Stomach (tissue), 9 donors: ENCODE results near the gene EIF1. TPM values are rescaled to one million over a fixed set of nuclear protein-coding genes. Genes with fewer than 3 reads are reported as not detected.

Experiments used
- DNase-seq, 2 donors: peaks; one replicate each; pipeline versions ENCODE4 v3.0.0 to v3.0.0-alpha.2; 2013 to 2019
- H3K27ac ChIP-seq, 5 donors: fragments of 200-600 bp in 4 of 5; sonication (generic) in 4 of 5; one replicate each; pipeline ENCODE4 v1.5.1; 2013 to 2019; ENCODE audit warnings: mild to moderate bottlenecking in 1 of 5, moderate library complexity in 1 of 5
- H3K27me3 ChIP-seq, 3 donors: fragments of 200-600 bp; sonication (generic); one replicate each; pipeline ENCODE4 v1.5.1; 2017 to 2019; ENCODE audit warnings: mixed run types in 1 of 3
- H3K36me3 ChIP-seq, 4 donors: fragments of 200-600 bp; sonication (generic); 1 replicate in 3 of 4; 2 replicates in 1 of 4; pipeline ENCODE4 v1.5.1; 2016 to 2019
- H3K4me1 ChIP-seq, 4 donors: fragments of 200-600 bp; sonication (generic); one replicate each; pipeline ENCODE4 v1.5.1; 2016 to 2019
- H3K4me3 ChIP-seq, 4 donors: fragments of 200-600 bp; sonication (generic) in 3 of 4; one replicate each; pipeline ENCODE4 v1.5.1; 2016 to 2019; ENCODE audit warnings: mild to moderate bottlenecking in 1 of 4
- H3K9me3 ChIP-seq, 4 donors: fragments of 200-600 bp; sonication (generic); one replicate each; pipeline ENCODE4 v1.5.1; 2016 to 2019
- CTCF ChIP-seq, 7 experiments: fragments of 450-650 bp in 4 of 7; fragments of 200-600 bp in 3 of 7; sonication (generic) in 3 of 7; IDR thresholded peaks; one replicate each; pipeline ENCODE4 v1.5.1; 2016 to 2019; ENCODE audit warnings: antibody characterized with exemption in 7 of 7, control low read depth in 2 of 7, mild to moderate bottlenecking in 1 of 7
- EP300 ChIP-seq: sonication (generic); formaldehyde crosslinking; IDR thresholded peaks from one replicate; pipeline ENCODE4 v1.6.1; 2017; ENCODE audit warnings: antibody characterized with exemption
- POLR2A ChIP-seq, 4 donors: fragments of 450-650 bp; IDR thresholded peaks; one replicate each; pipeline ENCODE4 v1.6.1; 2016; ENCODE audit warnings: antibody characterized with exemption in 4 of 4, control low read depth in 2 of 4, mild to moderate bottlenecking in 1 of 4, moderate library complexity in 1 of 4
- POLR2AphosphoS5 ChIP-seq, 3 donors: sonication (generic); formaldehyde crosslinking; IDR thresholded peaks; one replicate each; pipeline ENCODE4 v1.6.1; 2016; ENCODE audit warnings: antibody characterized with exemption in 3 of 3
- WGBS, 5 donors: extraction: QIAGEN DNeasy Blood & Tissue Kit in 3 of 5; methylation state at CpG; one replicate each; pipeline versions ENCODE4 v1.1.5 to v1.1.7; 2013 to 2018; 5-methylcytosine and 5-hydroxymethylcytosine counted together
- intact Hi-C: fragments of 100-400 bp; cut with DNase I; formaldehyde crosslinking; loops from one replicate; pipeline ENCODE4 v1.15.1; 2023; ENCODE audit warnings: low total_unique reads
- polyA plus RNA-seq, 3 donors: library from polyadenylated mRNA; stranded (reverse); fragments of 200-250 nt; gene quantifications; one replicate each; pipeline ENCODE4 v1.2.3, GENCODE V29; 2013
- total RNA-seq, 5 donors: library from RNA; depleted of rRNA; stranded (reverse); fragments of >200 nt; gene quantifications; one replicate each; pipeline versions ENCODE4 v1.1.0 to v1.2.3, GENCODE V29; 2014 to 2016
- donor health status: healthy with polysubstance abuse.
- donor health status: Bipolar disorder and iron deficiency.
- donor health status: healthy.

EIF1 gene
- total and polyA plus RNA-seq, 8 donors: 62.4 to 972 (median 240) TPM

GRCh38 chr17:41692722-41693521, 4.2 kb downstream of the EIF1 start:
- peaks cover 27 to 57% (median 52%) of the 10 kb centered on the region in 4 donors for H3K4me1 ChIP-seq
- DNase-seq: no peak
- H3K27ac ChIP-seq: no peak overlapping the region
- no peaks in the 10 kb centered on the region for H3K27me3 ChIP-seq
- H3K36me3 ChIP-seq: peaks cover 57 to 64% (median 61%) of the 10 kb centered on the region in 4 donors
- no peaks in the 10 kb centered on the region for H3K9me3 ChIP-seq
- TF ChIP-seq CTCF (IDR thresholded peaks at IDR 0.05) (no peak), EP300 (no peak)
- H3K4me3 ChIP-seq: no peak overlapping the region
- intact Hi-C loops: no loop called here
- 80 to 89% (median 85%) methylated on average over 11 of the region's 11 CpGs for WGBS, 5 donors

GRCh38 chr17:41695134-41695661, 6.5 kb downstream of the EIF1 start:
- Histone ChIP-seq H3K4me3 (no peak overlapping the region), H3K27me3 (no peaks in the 10 kb centered on the region), H3K9me3 (no peaks in the 10 kb centered on the region), H3K36me3 (peaks cover 49 to 55% (median 53%) of the 10 kb centered on the region in 4 donors), H3K27ac (peak overlapping the region in 3 of 5 donors; percentile 9 to 69 (median 47)), H3K4me1 (peaks cover 21 to 50% (median 44%) of the 10 kb centered on the region in 4 donors)
- WGBS, 5 donors: 64 to 80% (median 71%) methylated on average over 7 of the region's 7 CpGs
- DNase-seq: no peak
- TF ChIP-seq CTCF (IDR thresholded peaks at IDR 0.05): no peak
- TF ChIP-seq POLR2AphosphoS5 (IDR thresholded peaks at IDR 0.05): no peak
- TF ChIP-seq EP300: no peak
- no peak for TF ChIP-seq POLR2A (IDR thresholded peaks at IDR 0.05)
- intact Hi-C loops: no loop called here

GRCh38 chr17:41695954-41696757, 7.5 kb downstream of the EIF1 start:
- Histone ChIP-seq H3K36me3 (peaks cover 40 to 45% (median 43%) of the 10 kb centered on the region in 4 donors), H3K4me1 (peaks cover 12 to 41% (median 34%) of the 10 kb centered on the region in 4 donors), H3K9me3 (no peaks in the 10 kb centered on the region), H3K27me3 (no peaks in the 10 kb centered on the region), H3K27ac (peak overlapping the region in 3 of 5 donors; percentile 46 to 69 (median 47)), H3K4me3 (no peak overlapping the region)
- WGBS, 5 donors: 45 to 50% (median 48%) methylated on average over 11 of the region's 11 CpGs
- DNase-seq: peak; percentile 48 to 91
- TF ChIP-seq CTCF (IDR thresholded peaks at IDR 0.05) (peak in 5 of 7 experiments; percentile 28 to 85 (median 68)), EP300 (no peak), POLR2AphosphoS5 (IDR thresholded peaks at IDR 0.05) (peak in 1 of 3 donors; percentile 68)
- intact Hi-C loops: no loop called here
